PC-3 (cell line): ENCODE data around the gene USP21. TPM values are rescaled to one million over a fixed set of nuclear protein-coding genes. Genes with fewer than 3 reads are reported as not detected.

Experiments
- ATAC-seq: fragments of 200-7000 bp; cut with Tn5 transposase; 2 replicates; pipeline ENCODE4 v1.9.1; 2020; ENCODE audit warnings: mild to moderate bottlenecking, moderate library complexity
- BruUV-seq: library from RNA; stranded (reverse); fragments of 400-500 nt; replicated peaks from 2 replicates; lab custom pipeline; 2021; lab: Mats Ljungman, UMichigan
- CTCF ChIA-PET: fragments of 300-600 bp; sonication (Branson Sonifier 250); formaldehyde crosslinking; loops from one replicate; lab custom pipeline; 2022; ENCODE audit warnings: antibody characterized with exemption; lab: Charles Lee
- POLR2A ChIA-PET: fragments of 300-600 bp; sonication (Branson Sonifier 250); formaldehyde crosslinking; loops from one replicate; lab custom pipeline; 2022; ENCODE audit warnings: antibody characterized with exemption; ENCODE audit not compliant: unreplicated experiment; lab: Charles Lee
- DNase-seq: peaks from one replicate; pipeline ENCODE4 v3.0.0-alpha.2; 2015
- H2AFZ ChIP-seq: fragments of 300-600 bp; sonication (generic); 2 replicates; pipeline ENCODE4 v1.6.0; 2016; ENCODE audit warnings: antibody characterized with exemption, low read length
- H3F3A ChIP-seq: fragments of 300-600 bp; sonication (generic); one replicate; pipeline ENCODE4 v1.6.0; 2017; ENCODE audit warnings: antibody characterized with exemption, low read length, control low read depth, mild to moderate bottlenecking; ENCODE audit not compliant: unreplicated experiment
- H3K27ac ChIP-seq: fragments of 300-600 bp; sonication (generic); 2 replicates; pipeline ENCODE4 v1.5.1; 2016; ENCODE audit warnings: mild to moderate bottlenecking, low read length
- H3K27me3 ChIP-seq: fragments of 300-600 bp; sonication (generic); 2 replicates; pipeline ENCODE4 v1.6.1; 2016; ENCODE audit warnings: low read length, mixed read lengths
- H3K36me3 ChIP-seq: fragments of 300-600 bp; sonication (generic); 2 replicates; pipeline ENCODE4 v1.6.1; 2016; ENCODE audit warnings: low read depth, mixed run types, low read length, mixed read lengths
- H3K4me1 ChIP-seq: fragments of 300-600 bp; sonication (generic); 2 replicates; pipeline ENCODE4 v1.5.1; 2016; ENCODE audit warnings: low read length; ENCODE audit not compliant: insufficient read depth
- H3K4me2 ChIP-seq: fragments of 300-600 bp; sonication (generic); 2 replicates; pipeline ENCODE4 v1.6.0; 2016; ENCODE audit warnings: low read length
- H3K4me3 ChIP-seq: fragments of 300-600 bp; sonication (generic); 2 replicates; pipeline ENCODE4 v1.5.1; 2016; ENCODE audit warnings: mild to moderate bottlenecking, low read length, mixed read lengths
- H3K79me2 ChIP-seq: fragments of 300-600 bp; sonication (generic); 2 replicates; pipeline ENCODE4 v1.6.1; 2017; ENCODE audit warnings: low read length, mixed read lengths
- H3K9ac ChIP-seq: fragments of 300-600 bp; sonication (generic); 2 replicates; pipeline ENCODE4 v1.6.0; 2016; ENCODE audit warnings: mild to moderate bottlenecking, low read length
- H3K9me2 ChIP-seq: fragments of 300-600 bp; sonication (generic); replicated peaks from 2 replicates; pipeline ENCODE4 v1.6.1; 2016; ENCODE audit warnings: mixed run types, low read length, mixed read lengths
- H3K9me3 ChIP-seq: fragments of 300-600 bp; sonication (generic); 2 replicates; pipeline ENCODE4 v1.6.1; 2016; ENCODE audit warnings: low read length, mixed read lengths
- H4K20me1 ChIP-seq: fragments of 300-600 bp; sonication (generic); 2 replicates; pipeline ENCODE4 v1.6.1; 2016; ENCODE audit warnings: low read length, mixed read lengths
- EZH2 ChIP-seq: fragments of 300-600 bp; sonication (generic); IDR thresholded peaks from one replicate; pipeline ENCODE4 v1.6.1; 2017; ENCODE audit warnings: antibody characterized with exemption, mild to moderate bottlenecking, low read length; ENCODE audit not compliant: unreplicated experiment
- EZH2phosphoT487 ChIP-seq: fragments of 300-600 bp; sonication (generic); IDR thresholded peaks from 2 replicates; pipeline ENCODE4 v1.6.1; 2018; ENCODE audit warnings: mild to moderate bottlenecking, antibody characterized with exemption, low read length, borderline replicate concordance
- intact Hi-C: fragments of 100-400 bp; cut with micrococcal nuclease; formaldehyde crosslinking; loops from 2 replicates; pipeline ENCODE4 v1.9.0; 2023
- total RNA-seq: library from RNA; depleted of rRNA; stranded (reverse); fragments of >200 nt; gene quantifications from 2 replicates; pipeline ENCODE4 v1.2.3, GENCODE V29; 2014
- TF ChIP-seq, protein P1 (sequence below): fragments of 300-600 bp; sonication (generic); conservative IDR thresholded peaks from 2 replicates; pipeline ENCODE4 v1.5.1; 2017; ENCODE audit warnings: antibody characterized with exemption, low read depth, mild to moderate bottlenecking, low read length

The USP21 gene
- total RNA-seq, 1 experiment from 2014 or later, result 20.6 TPM

DNA sequence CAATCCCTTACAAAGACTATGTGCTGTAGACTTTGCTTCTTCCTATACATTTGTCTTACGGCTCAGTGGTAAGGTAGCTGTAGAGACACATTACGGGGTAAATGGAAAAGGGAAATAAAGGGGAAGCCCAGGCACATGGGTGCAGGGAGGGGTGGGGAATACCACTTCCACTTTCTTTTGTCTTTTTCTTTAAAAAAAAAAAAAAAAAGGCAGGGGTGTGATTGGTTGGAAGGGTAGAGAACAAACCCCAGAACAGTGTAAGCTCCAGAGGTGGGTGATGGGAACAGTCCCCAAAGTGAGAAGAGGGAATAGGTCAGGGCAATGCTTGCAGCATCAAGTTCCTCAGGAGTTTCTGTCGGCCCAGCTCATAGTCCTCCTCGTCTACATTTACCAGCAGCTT, 37.5 kb upstream of the USP21 start:
- H3K9ac ChIP-seq, result no peak overlapping the region
- no peak for DNase-seq
- no peak for ATAC-seq
- H3K27ac ChIP-seq, result no peak overlapping the region
- H3K9me2 ChIP-seq, result no peaks in the 10 kb centered on the region
- no peak for TF ChIP-seq EZH2phosphoT487
- TF ChIP-seq EZH2, result no peak
- TF ChIP-seq, protein P1, sequence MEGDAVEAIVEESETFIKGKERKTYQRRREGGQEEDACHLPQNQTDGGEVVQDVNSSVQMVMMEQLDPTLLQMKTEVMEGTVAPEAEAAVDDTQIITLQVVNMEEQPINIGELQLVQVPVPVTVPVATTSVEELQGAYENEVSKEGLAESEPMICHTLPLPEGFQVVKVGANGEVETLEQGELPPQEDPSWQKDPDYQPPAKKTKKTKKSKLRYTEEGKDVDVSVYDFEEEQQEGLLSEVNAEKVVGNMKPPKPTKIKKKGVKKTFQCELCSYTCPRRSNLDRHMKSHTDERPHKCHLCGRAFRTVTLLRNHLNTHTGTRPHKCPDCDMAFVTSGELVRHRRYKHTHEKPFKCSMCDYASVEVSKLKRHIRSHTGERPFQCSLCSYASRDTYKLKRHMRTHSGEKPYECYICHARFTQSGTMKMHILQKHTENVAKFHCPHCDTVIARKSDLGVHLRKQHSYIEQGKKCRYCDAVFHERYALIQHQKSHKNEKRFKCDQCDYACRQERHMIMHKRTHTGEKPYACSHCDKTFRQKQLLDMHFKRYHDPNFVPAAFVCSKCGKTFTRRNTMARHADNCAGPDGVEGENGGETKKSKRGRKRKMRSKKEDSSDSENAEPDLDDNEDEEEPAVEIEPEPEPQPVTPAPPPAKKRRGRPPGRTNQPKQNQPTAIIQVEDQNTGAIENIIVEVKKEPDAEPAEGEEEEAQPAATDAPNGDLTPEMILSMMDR, result no peak
- BruUV-seq, result no TSS peak
- no peaks in the 10 kb centered on the region for H3K27me3 ChIP-seq
- H3K4me3 ChIP-seq, result no peak overlapping the region
- no peak overlapping the region for H3K4me2 ChIP-seq
- intact Hi-C loops, result no loop called here
- H4K20me1 ChIP-seq, result no peaks in the 10 kb centered on the region
- peaks cover 21% of the 10 kb centered on the region for H3K4me1 ChIP-seq
- peaks cover 54% of the 10 kb centered on the region for H3K36me3 ChIP-seq
- no peaks in the 10 kb centered on the region for H3K9me3 ChIP-seq
- H2AFZ ChIP-seq, result no peak overlapping the region
- POLR2A ChIA-PET, result interaction anchor here (0.6 kb wide), 1 partner anchor 106 kb away, joined by 3 read pairs; no protein-coding TSS in a partner anchor
- CTCF ChIA-PET, result no interaction called here
- H3F3A ChIP-seq, result no peaks in the 10 kb centered on the region
- H3K79me2 ChIP-seq, result peaks cover 49% of the 10 kb centered on the region

DNA sequence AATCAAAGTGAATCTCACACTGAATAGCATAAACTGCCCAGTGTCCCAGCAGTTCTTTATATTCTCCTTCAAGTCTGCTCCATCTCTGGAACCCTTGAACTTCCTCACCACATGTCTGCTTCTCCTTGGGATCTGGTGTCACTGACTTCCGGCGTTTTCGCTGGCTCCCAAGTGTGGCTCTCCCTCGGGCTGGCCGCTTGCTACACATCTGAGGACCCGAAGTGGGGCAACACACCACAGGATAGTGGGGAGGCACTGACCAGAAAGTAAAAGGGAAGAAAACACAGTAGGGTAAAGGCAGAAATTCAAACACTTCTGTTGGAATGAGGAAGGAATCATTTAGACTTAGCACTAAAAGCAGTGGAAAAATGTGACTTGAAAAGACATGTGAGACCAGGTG, 36.3 kb upstream of the USP21 start:
- Histone ChIP-seq H3K27me3 (no peaks in the 10 kb centered on the region), H3F3A (no peaks in the 10 kb centered on the region), H3K9me2 (no peaks in the 10 kb centered on the region), H3K9ac (no peak overlapping the region), H3K4me2 (no peak overlapping the region), H3K36me3 (peaks cover 64% of the 10 kb centered on the region), H4K20me1 (no peaks in the 10 kb centered on the region), H3K9me3 (no peaks in the 10 kb centered on the region), H3K4me1 (peaks cover 20% of the 10 kb centered on the region), H2AFZ (no peak overlapping the region), H3K27ac (no peak overlapping the region), H3K79me2 (peaks cover 49% of the 10 kb centered on the region), H3K4me3 (no peak overlapping the region)
- intact Hi-C loops, result no loop called here
- POLR2A ChIA-PET, result no interaction called here
- TF ChIP-seq EZH2phosphoT487, result no peak
- no peak for TF ChIP-seq EZH2
- TF ChIP-seq, protein P1, result no peak
- no peak for DNase-seq
- CTCF ChIA-PET, result no interaction called here
- no TSS peak for BruUV-seq
- no peak for ATAC-seq

DNA sequence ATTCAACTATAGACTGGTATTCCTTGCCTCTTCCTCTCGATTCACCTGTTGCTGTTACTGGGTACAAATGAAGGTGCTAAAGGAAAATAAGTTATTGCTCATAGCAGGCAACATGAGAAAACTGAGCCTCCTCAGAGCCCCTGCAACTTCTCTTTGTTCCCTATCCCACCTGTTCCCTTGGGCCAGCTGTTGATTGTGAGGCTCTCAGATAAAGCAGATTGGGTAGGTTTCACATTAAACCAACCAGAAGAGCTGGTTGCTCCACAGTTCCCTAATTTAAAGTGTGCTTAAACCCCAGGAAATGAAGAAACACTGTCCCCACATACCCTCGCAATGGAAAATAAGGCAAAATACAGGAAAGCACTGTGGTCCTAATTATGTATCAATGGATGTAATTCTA, 31.7 kb upstream of the USP21 start:
- CTCF ChIA-PET, result no interaction called here
- Histone ChIP-seq H2AFZ (no peak overlapping the region), H3K27me3 (no peaks in the 10 kb centered on the region), H3K9me3 (no peaks in the 10 kb centered on the region), H3K4me1 (peaks cover 18% of the 10 kb centered on the region), H3K79me2 (peaks cover 69% of the 10 kb centered on the region), H4K20me1 (no peaks in the 10 kb centered on the region), H3K4me3 (no peak overlapping the region), H3K9ac (no peak overlapping the region), H3K27ac (no peak overlapping the region), H3K4me2 (no peak overlapping the region), H3K36me3 (peaks cover 50% of the 10 kb centered on the region), H3K9me2 (no peaks in the 10 kb centered on the region), H3F3A (no peaks in the 10 kb centered on the region)
- POLR2A ChIA-PET, result interaction anchor here (0.7 to 0.8 kb wide), 2 partner anchors 90 to 107 kb away, joined by 3 read pairs; partner anchors contain the start of gene F11R
- TF ChIP-seq, protein P1, result no peak
- TF ChIP-seq EZH2 (no peak), EZH2phosphoT487 (no peak)
- intact Hi-C loops, result no loop called here
- ATAC-seq, result no peak
- DNase-seq, result no peak
- BruUV-seq, result no TSS peak
